HG03196 (cell line): ENCODE data around the gene SRL.
"Not testable (repeated sequence)": the region's sequence is repeated elsewhere in the genome, so short reads cannot be mapped to it uniquely, and the experiment has no call there.

ENCODE experiments used
- ATAC-seq: cut with Tn5 transposase; IDR thresholded peaks from one replicate; pipeline ENCODE4 v1.9.1; 2021; ENCODE audit not compliant: unreplicated experiment

Gene SRL

DNA sequence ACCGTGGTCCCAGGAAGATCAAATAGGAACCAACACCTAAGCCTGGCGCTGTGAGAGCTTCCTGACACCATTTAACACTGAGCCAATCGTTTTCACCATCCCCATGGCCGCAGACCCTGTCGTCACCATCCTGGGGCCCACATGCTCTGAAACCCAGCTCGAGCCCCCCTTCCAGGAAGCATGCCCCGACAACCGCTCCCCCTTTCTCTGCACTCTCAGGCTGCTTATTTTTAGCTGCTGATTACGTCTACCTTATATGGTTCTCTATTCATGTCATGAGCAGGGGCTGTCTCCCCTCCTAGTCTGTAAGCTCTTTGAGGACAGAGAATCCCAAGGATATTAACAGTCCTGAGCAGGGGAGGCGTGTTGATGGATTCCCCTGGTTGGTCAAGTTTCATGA, 10.5 kb downstream of the SRL start:
- ATAC-seq, result no peak

DNA sequence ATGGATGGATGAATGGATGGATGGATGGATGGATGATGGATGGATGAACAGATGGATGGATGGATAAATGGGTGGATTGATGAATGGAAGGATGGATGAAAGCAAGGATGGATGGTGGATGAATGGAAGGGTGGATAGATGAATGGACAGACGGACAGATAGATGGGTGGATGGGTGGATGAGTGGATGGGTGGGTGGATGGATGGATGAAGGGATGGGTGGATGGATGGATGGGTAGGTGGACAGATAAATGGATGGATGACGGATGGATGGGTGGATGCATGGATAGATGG, 14.9 kb downstream of the SRL start:
- ATAC-seq, result no peak

GRCh38 chr16:4226251-4227039, 15.4 kb downstream of the SRL start:
- no peak for ATAC-seq

GRCh38 chr16:4225075-4225474, 16.8 kb downstream of the SRL start:
- ATAC-seq, result no peak

- no peak for ATAC-seq
Observed at GRCh38 chr16:4220358-4220757, 21.5 kb downstream of the SRL start.

DNA sequence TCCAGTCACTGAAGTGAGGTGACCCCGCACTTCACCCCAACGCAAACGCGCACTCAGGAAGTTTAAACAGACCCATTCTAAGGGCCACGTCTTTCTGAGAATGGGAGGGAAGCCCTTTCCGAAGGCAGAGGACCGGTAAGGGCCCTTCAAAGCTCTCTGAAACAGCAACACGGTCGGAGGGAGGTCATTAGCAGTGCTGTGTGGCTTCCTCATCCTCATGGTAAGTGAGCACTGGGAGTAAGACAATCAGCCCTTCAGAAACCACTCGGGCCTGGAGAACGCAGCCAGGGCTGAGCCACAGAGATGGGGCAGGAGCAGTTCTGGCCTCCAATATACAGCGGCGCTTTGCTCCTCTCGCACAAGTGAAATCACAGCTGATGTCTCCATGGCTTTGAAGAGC, 23.7 kb downstream of the SRL start:
- no peak for ATAC-seq

DNA sequence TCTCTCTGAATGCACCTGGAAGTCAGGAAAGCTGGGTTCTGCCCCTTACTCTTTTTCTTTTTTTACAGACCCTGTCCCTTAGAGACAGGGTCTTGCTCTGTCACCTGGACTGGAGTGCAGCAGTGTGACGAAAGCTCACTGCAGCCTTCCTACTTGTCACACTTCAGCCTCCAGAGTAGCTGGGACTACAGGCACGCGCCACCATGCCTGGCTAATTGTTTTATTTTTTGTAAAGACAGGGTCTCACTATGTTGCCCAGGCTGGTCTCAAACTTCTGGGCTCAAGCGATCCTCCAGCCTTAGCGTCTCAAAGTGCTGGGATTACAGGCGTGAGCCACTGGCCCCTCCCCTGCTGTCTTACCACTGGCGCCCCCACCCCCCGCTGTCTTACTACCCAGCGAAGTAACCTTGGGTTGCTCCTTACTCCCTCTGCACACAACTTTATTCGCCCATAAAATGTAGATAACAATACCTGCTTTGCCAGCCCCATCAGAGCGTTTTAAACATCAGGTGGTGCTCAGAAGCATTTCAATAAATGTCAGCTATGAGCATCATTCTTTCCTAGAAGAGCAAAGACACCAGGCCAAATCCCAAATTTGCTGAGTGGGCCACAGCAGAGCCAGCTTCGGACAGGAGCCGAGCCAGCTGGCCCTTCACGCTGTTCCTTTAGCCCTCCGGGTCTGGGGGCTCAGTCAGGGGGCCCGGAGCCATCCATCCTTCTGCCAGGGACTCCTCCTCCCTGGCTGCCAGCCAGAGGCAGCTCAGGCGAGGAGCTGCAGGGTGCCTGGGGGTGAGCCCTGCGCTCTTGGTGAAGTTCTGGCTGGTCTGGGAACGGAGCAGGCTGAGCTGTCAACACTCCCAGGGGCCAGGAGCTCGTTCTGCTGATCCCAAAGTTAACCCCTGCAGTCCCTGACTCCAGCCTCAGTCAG, 24.4 kb downstream of the SRL start:
- ATAC-seq, result no peak

DNA sequence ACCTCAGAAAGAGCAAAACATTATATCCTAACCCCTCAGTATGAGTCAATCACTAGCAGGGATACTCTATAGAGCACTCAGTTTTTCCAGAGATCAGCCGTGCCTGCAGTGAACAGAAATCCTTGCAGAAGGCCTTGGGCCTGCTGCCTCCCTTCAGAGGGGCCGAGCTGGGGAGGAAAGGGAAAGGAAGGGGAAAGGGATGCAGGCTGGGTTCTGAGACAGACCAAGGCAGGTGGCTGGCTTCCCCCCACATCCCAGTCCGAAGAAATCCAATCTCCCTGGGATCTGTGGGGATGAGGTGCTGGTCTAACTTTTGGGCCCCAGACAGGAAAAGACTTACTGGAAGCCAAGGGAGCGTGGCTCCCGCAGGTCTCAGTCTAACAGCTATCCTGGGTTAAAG, 25.3 kb downstream of the SRL start:
- no peak for ATAC-seq

- ATAC-seq, result no peak
Observed at GRCh38 chr16:4215106-4215505, 26.8 kb downstream of the SRL start.

GRCh38 chr16:4214215-4214621, 27.7 kb downstream of the SRL start:
- ATAC-seq, result no peak

GRCh38 chr16:4213737-4214136, 28.1 kb downstream of the SRL start:
- no peak for ATAC-seq

GRCh38 chr16:4212934-4213296, 29.0 kb downstream of the SRL start:
- no peak for ATAC-seq

DNA sequence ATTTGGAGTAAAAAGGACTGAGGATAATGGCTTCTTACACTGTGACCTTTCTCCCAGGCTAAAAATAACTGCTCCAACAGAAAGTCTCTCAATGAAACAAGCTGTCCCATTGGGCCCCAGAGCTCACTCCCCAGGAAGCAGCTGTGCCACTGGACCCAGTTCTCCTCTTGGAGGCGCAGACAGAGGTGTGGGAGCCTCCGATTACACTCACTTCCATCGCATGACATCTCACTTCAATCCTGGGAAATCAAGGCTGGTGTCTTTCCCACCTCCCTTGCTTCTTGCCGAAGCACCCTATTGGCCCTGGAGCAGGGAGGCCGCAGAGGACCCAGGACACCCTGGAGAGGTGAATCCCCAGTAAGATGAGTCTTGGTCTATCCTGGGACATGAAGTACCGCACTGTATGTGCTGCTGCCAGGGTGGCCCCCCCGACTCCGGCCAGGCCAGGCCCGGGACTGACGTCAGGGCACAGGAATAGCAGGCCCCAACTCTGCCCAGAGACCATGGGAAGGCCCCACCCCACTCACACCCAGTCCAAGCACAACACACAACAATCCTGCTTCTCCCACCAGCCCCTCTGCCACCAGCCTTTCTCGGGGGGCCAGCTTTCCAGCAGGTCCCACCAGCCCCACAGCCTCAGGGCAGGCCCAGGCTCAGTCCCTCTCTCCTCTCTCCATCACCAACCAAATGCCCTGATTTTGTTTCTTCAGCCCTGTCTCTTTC, 29.5 kb downstream of the SRL start:
- ATAC-seq, result no peak

- not testable (repeated sequence) for ATAC-seq
Observed at GRCh38 chr16:4211445-4212210, 30.3 kb downstream of the SRL start.

DNA sequence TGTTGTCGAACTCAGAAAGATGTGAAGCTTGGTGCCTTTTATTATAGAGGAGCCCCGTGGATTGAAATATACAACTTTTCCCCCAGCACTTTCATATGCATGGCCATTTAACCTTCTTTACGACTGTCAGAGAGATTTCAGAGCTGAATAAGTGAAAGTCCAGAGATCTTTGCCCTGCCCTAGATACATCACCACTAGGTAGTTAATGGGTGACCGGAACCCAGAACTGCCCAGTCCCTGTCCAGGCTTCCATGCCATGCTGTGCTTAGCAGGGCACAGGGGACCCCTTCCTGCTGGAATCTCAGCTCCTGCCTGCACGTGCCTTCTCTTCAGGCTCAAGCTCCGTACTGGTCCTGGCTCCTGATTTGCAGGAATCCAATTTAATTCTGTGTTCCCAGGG, 32.2 kb downstream of the SRL start:
- ATAC-seq, result no peak

DNA sequence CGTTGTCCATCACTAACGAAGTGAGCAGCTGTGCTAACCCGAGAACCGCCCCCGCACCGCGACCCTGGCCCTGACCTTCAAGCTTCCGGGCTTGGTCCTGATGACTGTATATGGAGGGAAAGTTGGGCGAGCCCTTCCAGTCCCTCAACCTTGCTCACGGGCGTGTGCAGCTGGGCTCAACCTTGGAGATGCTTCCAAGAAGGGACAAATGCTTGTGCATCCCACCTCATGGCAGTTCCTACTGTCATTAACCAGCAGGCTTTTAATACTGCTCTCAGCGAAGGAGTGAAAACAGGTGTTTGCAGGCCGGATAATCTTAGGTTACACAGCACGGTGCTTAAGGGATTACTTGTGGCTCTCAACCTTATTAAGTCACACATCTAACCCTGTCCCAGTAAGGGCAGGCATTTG, 33.5 kb downstream of the SRL start:
- ATAC-seq, result no peak

GRCh38 chr16:4207683-4208340, 34.1 kb downstream of the SRL start:
- no peak for ATAC-seq

DNA sequence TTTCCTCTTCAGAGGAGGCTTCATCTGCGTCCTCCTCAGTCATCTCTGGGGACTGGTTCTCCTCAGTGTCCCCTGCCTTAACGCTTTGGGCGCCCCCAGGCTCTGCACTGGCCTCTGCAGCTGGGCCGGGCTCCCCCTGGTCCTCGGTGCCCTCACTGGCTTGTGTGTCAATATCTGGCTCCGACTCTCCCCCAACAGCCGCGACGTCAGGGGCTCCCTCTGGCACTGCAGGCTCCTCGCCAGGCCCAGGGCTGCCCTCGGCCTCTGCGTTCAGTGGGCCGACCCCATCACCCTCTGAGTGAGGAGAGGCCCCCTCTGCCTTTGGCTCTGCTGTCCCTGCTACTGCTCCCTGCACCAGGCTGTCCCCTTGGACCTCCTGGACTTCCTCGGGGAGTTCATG, 34.7 kb downstream of the SRL start:
- no peak for ATAC-seq

GRCh38 chr16:4206680-4207079, 35.2 kb downstream of the SRL start:
- no peak for ATAC-seq

DNA sequence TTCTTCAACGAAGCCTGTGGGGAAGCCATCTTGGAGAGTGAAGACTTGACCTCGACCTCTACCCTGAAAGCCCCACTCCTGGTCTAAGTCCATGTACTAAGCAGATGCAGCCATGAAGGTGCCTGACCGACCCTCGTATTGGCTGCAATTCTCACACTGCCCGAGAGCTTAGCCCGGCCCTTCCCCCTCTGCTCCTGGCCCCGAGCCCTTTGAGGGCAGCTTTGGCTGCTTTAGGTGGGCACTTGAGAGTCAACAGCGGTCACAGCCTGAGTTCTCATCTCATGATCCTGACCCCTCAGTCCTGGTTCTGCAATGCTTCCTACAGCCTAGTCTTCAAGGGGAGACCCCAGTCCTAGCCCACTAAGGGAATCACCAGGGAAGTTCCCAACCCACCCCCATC, 35.9 kb downstream of the SRL start:
- ATAC-seq, result no peak

DNA sequence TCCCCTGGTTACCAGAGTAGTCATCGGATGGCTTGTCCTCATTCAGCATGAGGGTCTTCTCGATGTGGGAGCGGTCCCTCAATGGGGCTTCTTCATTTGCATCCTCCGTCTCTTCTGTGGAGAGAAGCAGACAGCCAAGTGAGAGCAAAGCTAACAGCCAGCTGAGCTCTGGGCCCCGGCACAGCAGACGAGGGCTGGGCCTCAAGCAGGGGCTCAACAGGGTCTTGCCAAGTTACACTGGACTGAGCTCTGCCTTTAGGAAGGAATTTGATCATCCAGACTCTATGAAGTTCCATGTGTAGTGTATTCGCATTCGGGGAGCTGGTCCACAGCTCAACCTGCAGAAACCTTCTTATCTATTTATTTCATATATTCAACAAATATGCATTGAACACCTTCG, 37.4 kb downstream of the SRL start:
- no peak for ATAC-seq
